G401.6 (cell line): ENCODE measurements around the gene COG1.
A peak's percentile ranks its signal among the peaks of the same experiment; 100 is the strongest.

ENCODE experiments used
- FAIRE-seq: peaks from 2 replicates; lab custom pipeline; 2012; peaks lifted over from hg19 to GRCh38; lab: Jason Lieb, UNC

COG1 gene

GRCh38 chr17:73228748-73229236, 35.9 kb downstream of the COG1 start:
- FAIRE-seq, result no peak

- no peak for FAIRE-seq
Measured at GRCh38 chr17:73230088-73230487, 37.2 kb downstream of the COG1 start.

GRCh38 chr17:73231395-73231794, 38.5 kb downstream of the COG1 start:
- no peak for FAIRE-seq

- peak; percentile 92 for FAIRE-seq
Measured at GRCh38 chr17:73231841-73232586, 39.2 kb downstream of the COG1 start.

GRCh38 chr17:73232587-73233373, 39.9 kb downstream of the COG1 start:
- FAIRE-seq, result no peak

- FAIRE-seq, result no peak
Measured at GRCh38 chr17:73234736-73235135, 41.9 kb downstream of the COG1 start.

GRCh38 chr17:73237714-73238113, 44.9 kb downstream of the COG1 start:
- FAIRE-seq, result no peak

GRCh38 chr17:73240561-73240960, 47.7 kb downstream of the COG1 start:
- no peak for FAIRE-seq

GRCh38 chr17:73247726-73248125, 54.9 kb downstream of the COG1 start:
- FAIRE-seq, result no peak

- no peak for FAIRE-seq
Measured at GRCh38 chr17:73248532-73248931, 55.7 kb downstream of the COG1 start.

GRCh38 chr17:73249700-73250099, 56.8 kb downstream of the COG1 start:
- FAIRE-seq, result no peak

GRCh38 chr17:73250851-73251640, 58.2 kb downstream of the COG1 start:
- FAIRE-seq, result no peak

GRCh38 chr17:73251871-73252270, 59.0 kb downstream of the COG1 start:
- FAIRE-seq, result no peak

GRCh38 chr17:73255671-73256181, 62.9 kb downstream of the COG1 start:
- no peak for FAIRE-seq

- FAIRE-seq, result no peak
Measured at GRCh38 chr17:73256220-73256619, 63.4 kb downstream of the COG1 start.

GRCh38 chr17:73257516-73257915, 64.7 kb downstream of the COG1 start:
- no peak for FAIRE-seq
